Measurements from ENCODE around the gene SFXN2.
"Not testable (repeated sequence)": the region's sequence is repeated elsewhere in the genome, so short reads cannot be mapped to it uniquely, and the experiment has no call there.

Gene SFXN2

GRCh38 chr10:102681696-102682095 is 32.7 kb upstream of the SFXN2 start:
- DNase-seq: no peak

- peak; percentile 8 for DNase-seq
Observed at GRCh38 chr10:102682416-102682815, 32.0 kb upstream of the SFXN2 start.

GRCh38 chr10:102682981-102683380 is 31.5 kb upstream of the SFXN2 start:
- no peak for DNase-seq

- DNase-seq: no peak
Observed at GRCh38 chr10:102683736-102684135, 30.7 kb upstream of the SFXN2 start.

GRCh38 chr10:102691285-102692066 is 23.0 kb upstream of the SFXN2 start:
- no peak for DNase-seq

GRCh38 chr10:102695401-102695800 is 19.0 kb upstream of the SFXN2 start:
- DNase-seq: not testable (repeated sequence)

- no peak for DNase-seq
Observed at GRCh38 chr10:102696736-102697135, 17.7 kb upstream of the SFXN2 start.

GRCh38 chr10:102698894-102699293 is 15.5 kb upstream of the SFXN2 start:
- no peak for DNase-seq

GRCh38 chr10:102701272-102701671 is 13.2 kb upstream of the SFXN2 start:
- DNase-seq: no peak

- DNase-seq: no peak
Observed at GRCh38 chr10:102701796-102702195, 12.6 kb upstream of the SFXN2 start.

GRCh38 chr10:102702742-102703141 is 11.7 kb upstream of the SFXN2 start:
- no peak for DNase-seq

GRCh38 chr10:102704915-102705314 is 9.5 kb upstream of the SFXN2 start:
- DNase-seq: no peak

GRCh38 chr10:102705531-102705930 is 8.9 kb upstream of the SFXN2 start:
- DNase-seq: no peak

GRCh38 chr10:102710609-102711008 is 3.8 kb upstream of the SFXN2 start:
- no peak for DNase-seq

- no peak for DNase-seq
Observed at GRCh38 chr10:102712089-102712488, 2.3 kb upstream of the SFXN2 start.

- no peak for DNase-seq
Observed at GRCh38 chr10:102712843-102713538, 1.4 kb upstream of the SFXN2 start.

GRCh38 chr10:102713539-102713813 is 960 bp upstream of the SFXN2 start:
- no peak for DNase-seq

- DNase-seq: peak; percentile 99
Observed at GRCh38 chr10:102713814-102714620, 419 bp upstream of the SFXN2 start, which contains the start of gene ARL3. Gene ARL3, minus strand, starts transcription at chr10:102714397. Its CDS starts 122 bp downstream, at chr10:102714275.

- no peak for DNase-seq
Observed at GRCh38 chr10:102715880-102716279, 1.4 kb downstream of the SFXN2 start.

GRCh38 chr10:102716900-102717565 is 2.6 kb downstream of the SFXN2 start:
- not testable (repeated sequence) for DNase-seq

- DNase-seq: no peak
Observed at GRCh38 chr10:102718220-102718619, 3.8 kb downstream of the SFXN2 start.

- no peak for DNase-seq
Observed at GRCh38 chr10:102720337-102720736, 5.9 kb downstream of the SFXN2 start.

GRCh38 chr10:102720775-102721301 is 6.4 kb downstream of the SFXN2 start:
- DNase-seq: no peak
